ENCODE results near the gene EMILIN1. TPM values are rescaled to one million over a fixed set of nuclear protein-coding genes. Genes with fewer than 3 reads are reported as not detected.

EMILIN1 gene
- total RNA-seq, 1 experiment from 2014 or later: 0.71 TPM

GRCh38 chr2:27126252-27126710 is 47.9 kb downstream of the EMILIN1 start:
- no peak for DNase-seq (ENCODE audit: low read depth, low spot score)
- in situ Hi-C loops (cut with HindIII; ENCODE audit: low pct_unique_long_range_greater_than_20kb, low sequenced_read_pairs): no loop called here

GRCh38 chr2:27127883-27128667 is 49.7 kb downstream of the EMILIN1 start:
- in situ Hi-C loops (cut with HindIII; ENCODE audit: low pct_unique_long_range_greater_than_20kb, low sequenced_read_pairs): no loop called here
- DNase-seq (ENCODE audit: low read depth, low spot score): no peak

GRCh38 chr2:27128668-27129571 is 50.5 kb downstream of the EMILIN1 start:
- in situ Hi-C loops (cut with HindIII; ENCODE audit: low pct_unique_long_range_greater_than_20kb, low sequenced_read_pairs): no loop called here
- DNase-seq (ENCODE audit: low read depth, low spot score): no peak

- in situ Hi-C loops (cut with HindIII; ENCODE audit: low pct_unique_long_range_greater_than_20kb, low sequenced_read_pairs): no loop called here
- DNase-seq (ENCODE audit: low read depth, low spot score): no peak
These were observed 52.0 kb downstream of the EMILIN1 start for GRCh38 chr2:27130396-27130795.

- in situ Hi-C loops (cut with HindIII; ENCODE audit: low pct_unique_long_range_greater_than_20kb, low sequenced_read_pairs): no loop called here
- DNase-seq (ENCODE audit: low read depth, low spot score): no peak
These were observed 53.0 kb downstream of the EMILIN1 start for GRCh38 chr2:27131429-27131828.

GRCh38 chr2:27133195-27133875 is 54.9 kb downstream of the EMILIN1 start:
- DNase-seq (ENCODE audit: low read depth, low spot score): no peak
- in situ Hi-C loops (cut with HindIII; ENCODE audit: low pct_unique_long_range_greater_than_20kb, low sequenced_read_pairs): no loop called here

GRCh38 chr2:27133905-27134780 is 55.7 kb downstream of the EMILIN1 start, which contains the start of gene PREB:
Gene PREB (minus strand): TSS chr2:27134636. CDS start chr2:27134421, 215 bp downstream.
- DNase-seq (ENCODE audit: low read depth, low spot score): peak; percentile 97
- in situ Hi-C loops (cut with HindIII; ENCODE audit: low pct_unique_long_range_greater_than_20kb, low sequenced_read_pairs): no loop called here

- no peak for DNase-seq (ENCODE audit: low read depth, low spot score)
- in situ Hi-C loops (cut with HindIII; ENCODE audit: low pct_unique_long_range_greater_than_20kb, low sequenced_read_pairs): no loop called here
These were observed 56.5 kb downstream of the EMILIN1 start for GRCh38 chr2:27134781-27135477.

- in situ Hi-C loops (cut with HindIII; ENCODE audit: low pct_unique_long_range_greater_than_20kb, low sequenced_read_pairs): no loop called here
- no peak for DNase-seq (ENCODE audit: low read depth, low spot score)
These were observed 57.1 kb downstream of the EMILIN1 start for GRCh38 chr2:27135478-27135955.

Other genes starting within 250 kb of the EMILIN1 start
- gene DPYSL5, start 230.5 kb upstream of the EMILIN1 start, total RNA-seq (2014; rRNA removed; shearing (Covaris generic)): not detected in 2 replicates
- gene MAPRE3, start 108.0 kb upstream of the EMILIN1 start, total RNA-seq (2014; rRNA removed; shearing (Covaris generic)): 3.5 and 4.0 TPM in 2 replicates
- gene TMEM214, start 45.6 kb upstream of the EMILIN1 start, total RNA-seq (2014; rRNA removed; shearing (Covaris generic)): 76.8 and 88.5 TPM in 2 replicates
- 30.7 and 32.1 TPM in 2 replicates for gene AGBL5, start 26.9 kb upstream of the EMILIN1 start, total RNA-seq (2014; rRNA removed; shearing (Covaris generic))
- gene OST4, start 7.0 kb upstream of the EMILIN1 start, total RNA-seq (2014; rRNA removed; shearing (Covaris generic)): 408 and 444 TPM in 2 replicates
- gene KHK, start 8.2 kb downstream of the EMILIN1 start, total RNA-seq (2014; rRNA removed; shearing (Covaris generic)): 3.0 and 3.2 TPM in 2 replicates
- 20.4 and 22.3 TPM in 2 replicates for gene CGREF1, start 40.5 kb downstream of the EMILIN1 start, total RNA-seq (2014; rRNA removed; shearing (Covaris generic))
- gene ABHD1, start 45.2 kb downstream of the EMILIN1 start, total RNA-seq (2014; rRNA removed; shearing (Covaris generic)): 1.1 and 1.5 TPM in 2 replicates
- gene PREB, start 56.0 kb downstream of the EMILIN1 start, total RNA-seq (2014; rRNA removed; shearing (Covaris generic)): 95.3 and 98.1 TPM in 2 replicates
- gene PRR30, start 60.8 kb downstream of the EMILIN1 start, total RNA-seq (2014; rRNA removed; shearing (Covaris generic)): not detected in 2 replicates
- not detected in 2 replicates for gene TCF23, start 70.4 kb downstream of the EMILIN1 start, total RNA-seq (2014; rRNA removed; shearing (Covaris generic))
- gene ATRAID, start 133.4 kb downstream of the EMILIN1 start, total RNA-seq (2014; rRNA removed; shearing (Covaris generic)): 372 and 405 TPM in 2 replicates
- gene SLC5A6, start 133.7 kb downstream of the EMILIN1 start, total RNA-seq (2014; rRNA removed; shearing (Covaris generic)): 87.1 and 89.2 TPM in 2 replicates
- 37.0 and 38.3 TPM in 2 replicates for gene CAD, start 138.8 kb downstream of the EMILIN1 start, total RNA-seq (2014; rRNA removed; shearing (Covaris generic))
- 0.24 and 1.2 TPM in 2 replicates for gene SLC30A3, start 184.4 kb downstream of the EMILIN1 start, total RNA-seq (2014; rRNA removed; shearing (Covaris generic))
- not detected in 2 replicates for gene DNAJC5G, start 196.8 kb downstream of the EMILIN1 start, total RNA-seq (2014; rRNA removed; shearing (Covaris generic))
- not detected in 2 replicates for gene TRIM54, start 203.8 kb downstream of the EMILIN1 start, total RNA-seq (2014; rRNA removed; shearing (Covaris generic))
- 2.3 and 6.0 TPM in 2 replicates for gene UCN, start 229.8 kb downstream of the EMILIN1 start, total RNA-seq (2014; rRNA removed; shearing (Covaris generic))
- 268 and 286 TPM in 2 replicates for gene MPV17, start 244.5 kb downstream of the EMILIN1 start, total RNA-seq (2014; rRNA removed; shearing (Covaris generic))

Measured in SK-MEL-5 (cell line).